ENCODE measurements around the gene APOBEC3B.
A peak's percentile ranks its signal among the peaks of the same experiment; 100 is the strongest.
"Not testable (repeated sequence)": the region's sequence is repeated elsewhere in the genome, so short reads cannot be mapped to it uniquely, and the experiment has no call there.

The APOBEC3B gene

GRCh38 chr22:38997518-38997917 lies 15.4 kb downstream of the APOBEC3B start:
- no peak for DNase-seq (ENCODE audit: low spot score)

- DNase-seq (ENCODE audit: low spot score): peak; percentile 64
These were observed 21.1 kb downstream of the APOBEC3B start for GRCh38 chr22:39003165-39003638.

- DNase-seq (ENCODE audit: low spot score): no peak
These were observed 25.0 kb downstream of the APOBEC3B start for GRCh38 chr22:39007177-39007576.

DNA sequence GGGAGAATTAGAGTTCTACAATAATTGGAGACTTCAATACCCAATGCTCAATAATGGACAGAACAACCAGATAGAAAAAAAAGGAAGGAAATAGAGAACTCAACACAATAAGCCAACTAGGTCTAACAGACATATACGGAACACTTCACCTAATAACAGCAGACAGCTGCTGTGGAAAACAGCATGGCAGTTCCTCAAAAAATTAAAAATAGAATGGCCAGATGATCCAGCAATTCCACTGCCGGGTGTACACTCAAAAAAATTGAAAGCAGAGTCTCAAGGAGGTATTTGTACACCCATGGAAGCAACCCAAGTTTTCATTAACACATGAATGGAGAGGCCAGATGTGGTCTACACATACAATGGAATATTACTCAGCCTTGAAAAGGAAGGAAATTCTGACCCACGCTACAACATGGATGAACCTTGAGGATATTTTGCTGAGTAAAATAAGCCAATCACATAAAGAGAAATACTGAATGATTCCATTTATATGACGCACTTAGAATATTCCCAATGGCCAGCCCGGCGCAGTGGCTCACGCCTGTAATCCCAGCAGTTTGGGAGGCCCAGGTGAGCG lies 26.2 kb downstream of the APOBEC3B start:
- not testable (repeated sequence) for DNase-seq (ENCODE audit: low spot score)

GRCh38 chr22:39010946-39011345 lies 28.8 kb downstream of the APOBEC3B start:
- DNase-seq (ENCODE audit: low spot score): no peak

DNA sequence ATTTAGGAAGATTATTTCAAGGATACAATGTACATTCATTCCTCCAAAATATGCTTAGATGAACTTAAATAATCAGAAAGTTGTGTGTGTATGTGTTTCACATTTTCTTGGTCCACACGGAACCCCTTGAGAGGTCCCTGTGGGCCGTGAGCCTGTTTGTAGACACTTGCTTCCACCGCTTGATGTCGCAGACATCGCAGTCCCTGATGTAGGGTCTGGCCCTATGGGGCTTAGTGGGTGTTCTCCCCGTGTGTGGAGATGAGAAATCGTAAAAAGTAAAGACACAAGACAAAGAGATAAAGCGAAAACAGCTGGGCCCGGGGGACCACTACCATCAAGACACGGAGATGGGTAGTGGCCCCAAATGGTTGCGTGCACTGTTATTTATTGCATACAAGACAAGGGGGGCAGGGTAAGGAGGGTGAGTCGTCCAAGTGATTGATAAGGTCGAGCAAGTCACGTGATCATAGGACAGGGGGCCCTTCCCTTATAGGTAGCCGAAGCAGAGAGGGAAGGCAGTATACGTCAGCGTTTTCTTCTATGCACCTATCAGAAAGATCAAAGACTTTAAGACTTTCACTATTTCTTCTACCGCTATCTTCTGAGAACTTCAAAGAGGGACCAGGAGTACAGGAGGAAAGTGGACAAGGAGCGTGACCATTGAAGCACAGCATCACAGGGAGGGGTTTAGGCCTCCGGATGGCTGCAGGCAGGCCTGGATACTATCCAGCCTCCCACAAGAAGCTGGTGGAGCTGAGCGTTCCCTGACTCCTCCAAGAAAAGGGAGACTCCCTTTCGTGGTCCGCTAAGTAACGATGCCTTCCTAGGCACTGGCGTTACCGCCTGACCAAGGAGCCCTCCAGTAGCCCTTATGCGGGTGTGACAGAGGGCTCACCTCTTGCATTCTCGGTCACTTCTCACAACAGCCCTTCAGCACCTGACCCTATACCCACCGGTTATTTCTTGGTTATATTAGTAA lies 30.7 kb downstream of the APOBEC3B start:
- DNase-seq (ENCODE audit: low spot score): no peak

DNA sequence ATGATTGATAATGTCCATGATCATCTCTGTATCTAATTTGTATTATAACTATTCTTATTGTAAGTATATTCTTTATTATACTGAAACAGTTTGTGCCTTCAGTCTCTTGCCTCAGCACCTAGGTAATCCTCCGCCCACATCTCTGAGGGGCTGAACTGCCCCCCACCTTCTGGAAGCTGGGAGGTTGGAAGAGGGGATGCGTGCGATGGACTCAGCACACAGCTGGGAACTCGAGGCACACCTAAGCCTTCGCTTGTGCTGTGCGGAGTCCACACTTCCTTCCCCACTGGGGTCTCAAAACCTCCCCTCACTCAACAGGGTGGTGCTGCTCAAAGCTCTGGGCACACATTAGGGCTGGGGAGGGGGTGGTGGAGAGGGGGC lies 31.4 kb downstream of the APOBEC3B start:
- DNase-seq (ENCODE audit: low spot score): not testable (repeated sequence)

- DNase-seq (ENCODE audit: low spot score): peak; percentile 43
These were observed 32.0 kb downstream of the APOBEC3B start, which contains the start of gene APOBEC3C for GRCh38 chr22:39013942-39014722. APOBEC3C (plus strand) TSS chr22:39014257; CDS start chr22:39014363, 106 bp downstream.

DNA sequence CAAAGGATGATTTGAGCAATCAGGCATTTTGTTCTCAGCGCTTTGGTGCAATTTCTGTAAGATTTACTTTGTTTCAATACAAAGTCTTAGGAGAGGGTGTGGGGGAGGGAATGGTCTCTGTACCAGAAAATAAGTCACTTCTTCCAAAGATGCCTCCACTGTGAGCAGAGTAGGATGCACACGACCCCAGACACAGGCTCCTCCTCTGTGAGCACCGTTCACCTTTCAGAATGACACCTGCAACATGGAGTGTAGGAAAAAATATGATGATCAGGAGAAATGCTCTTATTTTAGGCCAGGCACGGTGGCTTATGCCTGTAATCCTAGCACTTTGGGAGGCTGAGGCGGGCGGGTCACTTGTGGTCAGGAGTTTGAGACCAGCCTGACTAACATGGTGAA lies 32.6 kb downstream of the APOBEC3B start:
- DNase-seq (ENCODE audit: low spot score): not testable (repeated sequence)

DNA sequence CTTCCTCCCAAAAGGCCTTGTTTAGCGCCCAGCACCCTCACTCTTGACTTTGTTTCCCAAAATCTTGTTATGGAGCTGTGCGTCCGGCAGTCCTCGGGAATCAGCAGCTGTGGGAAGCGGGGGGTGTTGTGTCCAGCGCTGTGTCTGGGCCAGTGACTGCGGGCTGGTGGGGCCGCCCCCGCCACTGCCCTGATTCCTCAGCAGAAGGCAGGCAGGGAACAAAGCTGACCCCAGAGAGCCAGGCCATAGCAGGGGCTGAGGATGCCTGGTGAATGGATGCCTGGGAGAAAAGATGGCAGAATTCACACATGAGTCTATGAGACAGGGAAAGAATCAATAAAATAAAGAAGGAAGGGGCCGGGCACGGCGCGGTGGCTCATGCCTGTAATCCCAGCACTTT lies 34.4 kb downstream of the APOBEC3B start:
- DNase-seq (ENCODE audit: low spot score): no peak

- DNase-seq (ENCODE audit: low spot score): no peak
These were observed 35.6 kb downstream of the APOBEC3B start for GRCh38 chr22:39017596-39018365.

DNA sequence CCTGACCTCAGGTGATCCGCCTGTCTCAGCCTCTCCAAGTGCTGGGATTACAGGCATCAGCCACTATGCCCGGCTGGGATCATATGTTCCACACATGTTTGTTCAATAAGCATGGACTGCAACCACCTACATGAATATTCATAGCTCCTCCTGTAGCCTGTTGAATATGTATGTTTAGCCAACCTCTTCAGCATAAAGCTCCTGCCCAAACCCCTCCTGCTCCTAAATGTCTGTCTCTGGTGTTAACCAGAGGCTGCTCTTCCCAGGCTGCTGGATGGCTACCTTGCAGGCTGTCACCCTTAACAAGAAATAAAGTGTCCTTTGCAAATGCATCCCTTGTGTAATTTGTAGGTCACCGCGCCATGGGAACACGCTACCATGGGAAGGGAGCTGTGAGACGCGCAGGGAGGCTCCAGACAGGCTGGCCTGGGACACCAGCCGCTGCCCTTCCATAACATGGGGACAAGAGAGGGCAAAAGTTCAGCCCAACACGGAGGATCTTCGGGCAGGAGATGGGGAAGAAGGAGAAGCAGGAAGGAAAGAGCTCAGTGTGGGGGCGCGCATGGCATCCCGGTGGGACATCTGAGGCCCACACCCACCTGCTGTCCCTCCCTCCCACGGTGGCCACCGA lies 38.0 kb downstream of the APOBEC3B start:
- not testable (repeated sequence) for DNase-seq (ENCODE audit: low spot score)

DNA sequence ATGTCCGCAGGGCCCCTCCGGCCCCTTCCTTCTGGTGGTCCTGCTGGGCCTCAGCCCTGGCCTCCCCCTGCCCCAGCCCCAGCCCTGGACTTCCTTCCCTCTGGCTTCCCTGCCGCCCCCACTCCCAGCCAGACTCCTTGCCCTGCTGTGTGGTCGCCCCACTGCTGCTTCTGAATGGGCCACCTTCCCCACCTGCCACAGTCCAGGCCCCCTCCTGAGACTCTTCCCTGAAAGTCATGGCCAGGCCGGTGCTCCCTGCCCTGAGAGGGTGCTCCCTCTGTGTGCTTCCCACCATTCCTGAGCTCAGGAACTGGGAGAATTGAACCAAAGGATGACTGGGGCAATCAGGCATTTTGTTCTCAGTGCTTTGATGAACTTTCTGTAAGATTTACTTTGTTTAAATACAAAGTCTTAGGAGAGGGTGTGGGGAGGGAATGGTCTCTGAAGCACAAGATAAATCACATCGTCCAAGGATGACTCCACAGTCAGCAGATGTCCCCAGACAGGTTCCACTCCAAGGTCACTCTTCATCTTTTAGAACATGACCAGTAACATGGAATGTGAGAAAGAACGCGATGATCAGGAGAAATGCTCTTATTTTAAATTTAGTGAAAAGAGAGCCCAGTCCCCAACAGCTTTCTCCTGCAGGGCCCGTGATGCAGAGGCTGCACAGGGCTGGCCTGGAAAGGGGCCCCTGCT lies 39.6 kb downstream of the APOBEC3B start:
- DNase-seq (ENCODE audit: low spot score): no peak

- DNase-seq (ENCODE audit: low spot score): no peak
These were observed 42.6 kb downstream of the APOBEC3B start for GRCh38 chr22:39024519-39025308.

- no peak for DNase-seq (ENCODE audit: low spot score)
These were observed 44.5 kb downstream of the APOBEC3B start for GRCh38 chr22:39026509-39027150.

- no peak for DNase-seq (ENCODE audit: low spot score)
These were observed 45.6 kb downstream of the APOBEC3B start for GRCh38 chr22:39027717-39028116.

- DNase-seq (ENCODE audit: low spot score): no peak
These were observed 46.1 kb downstream of the APOBEC3B start for GRCh38 chr22:39028281-39028680.

GRCh38 chr22:39029227-39029626 lies 47.1 kb downstream of the APOBEC3B start:
- DNase-seq (ENCODE audit: low spot score): no peak

- no peak for DNase-seq (ENCODE audit: low spot score)
These were observed 48.6 kb downstream of the APOBEC3B start for GRCh38 chr22:39030705-39031104.
